Liver (tissue), 9 donors: ENCODE results near the gene CIB4. TPM values are rescaled to one million over a fixed set of nuclear protein-coding genes. Genes with fewer than 3 reads are reported as not detected.

Source experiments
- DNase-seq: peaks from one replicate; pipeline ENCODE4 v3.0.0-alpha.2; 2017; ENCODE audit warnings: low spot score
- H3K27ac ChIP-seq, 2 donors: one replicate each; pipeline ENCODE4 v1.7.0; 2013; ENCODE audit warnings: inconsistent platforms in 2 of 2, low read length in 2 of 2, control low read depth in 1 of 2, low read depth in 1 of 2, mild to moderate bottlenecking in 1 of 2
- H3K27me3 ChIP-seq, 4 donors: one replicate each; pipeline versions ENCODE4 v1.6.1 to v1.7.0; 2013; ENCODE audit warnings: low read length in 3 of 4, inconsistent platforms in 1 of 4, mild to moderate bottlenecking in 1 of 4, moderate library complexity in 1 of 4; ENCODE audit not compliant: control insufficient read depth in 4 of 4, insufficient read depth in 4 of 4
- H3K36me3 ChIP-seq, 4 donors: one replicate each; pipeline versions ENCODE4 v1.6.1 to v1.7.0; 2013; ENCODE audit warnings: low read length in 3 of 4, mild to moderate bottlenecking in 3 of 4, low read depth in 1 of 4, moderate library complexity in 1 of 4; ENCODE audit not compliant: control insufficient read depth in 4 of 4, insufficient read depth in 3 of 4
- H3K4me1 ChIP-seq, 4 donors: one replicate each; pipeline versions ENCODE4 v1.6.1 to v1.7.0; 2013; ENCODE audit warnings: low read length in 3 of 4, mild to moderate bottlenecking in 3 of 4, moderate library complexity in 1 of 4; ENCODE audit not compliant: control insufficient read depth in 4 of 4, insufficient read depth in 4 of 4
- H3K4me3 ChIP-seq, 3 donors: one replicate each; pipeline versions ENCODE4 v1.6.1 to v1.7.0; 2013; ENCODE audit warnings: low read length in 3 of 3, control low read depth in 1 of 3, low read depth in 1 of 3, mild to moderate bottlenecking in 1 of 3
- H3K9ac ChIP-seq, 2 donors: one replicate each; pipeline ENCODE4 v1.7.0; 2013; ENCODE audit warnings: low read length in 2 of 2, mild to moderate bottlenecking in 2 of 2, moderate library complexity in 2 of 2, control low read depth in 1 of 2, low read depth in 1 of 2
- H3K9me3 ChIP-seq, 4 donors: one replicate each; pipeline versions ENCODE4 v1.6.1 to v1.7.0; 2013; ENCODE audit warnings: low read length in 3 of 4; ENCODE audit not compliant: control insufficient read depth in 4 of 4
- EGR1 ChIP-seq, 2 donors: IDR thresholded peaks; 2 replicates each; pipeline ENCODE4 v1.6.1; 2016 to 2018; ENCODE audit warnings: antibody characterized with exemption in 2 of 2, low read depth in 2 of 2
- FOXA1 ChIP-seq: IDR thresholded peaks from 2 replicates; pipeline ENCODE4 v1.6.1; 2016; ENCODE audit warnings: antibody characterized with exemption
- FOXA2 ChIP-seq: IDR thresholded peaks from 2 replicates; pipeline ENCODE4 v1.6.1; 2016; ENCODE audit warnings: antibody characterized with exemption
- GABPA ChIP-seq, 2 donors: IDR thresholded peaks in 1 of 2; conservative IDR thresholded peaks in 1 of 2; 2 replicates each; pipeline ENCODE4 v1.6.1; 2016; ENCODE audit warnings: antibody characterized with exemption in 2 of 2, mild to moderate bottlenecking in 1 of 2, moderate library complexity in 1 of 2
- HNF4A ChIP-seq, 2 donors: conservative IDR thresholded peaks; 2 replicates each; pipeline ENCODE4 v1.6.1; 2016; ENCODE audit warnings: antibody characterized with exemption in 2 of 2, mild to moderate bottlenecking in 2 of 2
- HNF4G ChIP-seq: IDR thresholded peaks from 2 replicates; pipeline ENCODE4 v1.6.1; 2016; ENCODE audit warnings: antibody characterized with exemption
- JUND ChIP-seq, 2 donors: IDR thresholded peaks; 2 replicates each; pipeline ENCODE4 v1.6.1; 2016; ENCODE audit warnings: antibody characterized with exemption in 2 of 2
- MAX ChIP-seq: IDR thresholded peaks from 2 replicates; pipeline ENCODE4 v1.6.1; 2016; ENCODE audit warnings: antibody characterized with exemption
- NR2F2 ChIP-seq: IDR thresholded peaks from 2 replicates; pipeline ENCODE4 v1.6.1; 2016; ENCODE audit warnings: antibody characterized with exemption
- RAD21 ChIP-seq, 2 donors: IDR thresholded peaks; 2 replicates each; pipeline ENCODE4 v1.6.1; 2016; ENCODE audit warnings: antibody characterized with exemption in 2 of 2, mild to moderate bottlenecking in 2 of 2
- RXRA ChIP-seq, 2 donors: IDR thresholded peaks; 2 replicates each; pipeline ENCODE4 v1.6.1; 2017 to 2018; ENCODE audit warnings: antibody characterized with exemption in 2 of 2, mild to moderate bottlenecking in 1 of 2
- SP1 ChIP-seq: IDR thresholded peaks from 2 replicates; pipeline ENCODE4 v1.6.1; 2018; ENCODE audit warnings: antibody characterized with exemption, mild to moderate bottlenecking
- TAF1 ChIP-seq: conservative IDR thresholded peaks from 2 replicates; pipeline ENCODE4 v1.6.1; 2016; ENCODE audit warnings: antibody characterized with exemption, mild to moderate bottlenecking
- YY1 ChIP-seq: IDR thresholded peaks from 2 replicates; pipeline ENCODE4 v1.6.1; 2016; ENCODE audit warnings: antibody characterized with exemption, mild to moderate bottlenecking
- WGBS: extraction: QIAGEN DNeasy Blood & Tissue Kit; methylation state at CpG from one replicate; pipeline ENCODE4 v1.1.7; 2013; 5-methylcytosine and 5-hydroxymethylcytosine counted together
- polyA plus RNA-seq, 2 donors: library from polyadenylated mRNA; stranded (reverse) in 1 of 2; unstranded in 1 of 2; fragments of 200-250 nt in 1 of 2; fragments of >200 nt in 1 of 2; fragmentation: Nextera tagmentation in 1 of 2; extraction: Ambion mirVana in 1 of 2; gene quantifications; one replicate each; pipeline versions ENCODE4 v1.2.1 to v1.2.3, GENCODE V29; 2013 to 2015
- total RNA-seq, 2 donors: library from RNA; depleted of rRNA; stranded (reverse); fragments of >200 nt; gene quantifications; one replicate each; pipeline ENCODE4 v1.2.3, GENCODE V29; 2014
- TF ChIP-seq, protein P1 (sequence below): IDR thresholded peaks from 2 replicates; pipeline ENCODE4 v1.6.1; 2016; ENCODE audit warnings: antibody characterized with exemption
- TF ChIP-seq, protein P2 (sequence below): IDR thresholded peaks from 2 replicates; pipeline ENCODE4 v1.6.1; 2016; ENCODE audit warnings: antibody characterized with exemption
- TF ChIP-seq, protein P3 (sequence below): fragments of 150-350 bp; IDR thresholded peaks from 2 replicates; pipeline ENCODE4 v1.5.1; 2017; ENCODE audit warnings: improper control_type of control experiment, low read depth, low read length; ENCODE audit not compliant: missing input control
- TF ChIP-seq, protein P4 (sequence below): IDR thresholded peaks from 2 replicates; pipeline ENCODE4 v1.6.1; 2016; ENCODE audit warnings: antibody characterized with exemption, mild to moderate bottlenecking
- donor health status: healthy.
- donor health status: healthy.
- donor health status: healthy.
- donor health status: healthy.
- donor health status: healthy.

Gene CIB4
- total and polyA plus RNA-seq, 4 donors, result not detected

- Histone ChIP-seq H3K4me3 (no peak overlapping the region), H3K27me3 (no peaks in the 10 kb centered on the region), H3K27ac (no peak overlapping the region), H3K4me1 (no peaks in the 10 kb centered on the region), H3K36me3 (no peaks in the 10 kb centered on the region), H3K9me3 (no peaks in the 10 kb centered on the region), H3K9ac (no peak overlapping the region)
- no peak for TF ChIP-seq HNF4A (conservative IDR thresholded peaks at IDR 0.05)
- no peak for TF ChIP-seq MAX
- no peak for TF ChIP-seq RXRA (IDR thresholded peaks at IDR 0.05)
- no peak for TF ChIP-seq JUND (IDR thresholded peaks at IDR 0.05)
- no peak for TF ChIP-seq GABPA (IDR thresholded peaks at IDR 0.05 in 1 of 2, conservative IDR thresholded peaks at IDR 0.05 in 1 of 2)
- no peak for TF ChIP-seq FOXA1
- TF ChIP-seq, protein P1, sequence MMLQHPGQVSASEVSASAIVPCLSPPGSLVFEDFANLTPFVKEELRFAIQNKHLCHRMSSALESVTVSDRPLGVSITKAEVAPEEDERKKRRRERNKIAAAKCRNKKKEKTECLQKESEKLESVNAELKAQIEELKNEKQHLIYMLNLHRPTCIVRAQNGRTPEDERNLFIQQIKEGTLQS, result no peak
- TF ChIP-seq, protein P2, sequence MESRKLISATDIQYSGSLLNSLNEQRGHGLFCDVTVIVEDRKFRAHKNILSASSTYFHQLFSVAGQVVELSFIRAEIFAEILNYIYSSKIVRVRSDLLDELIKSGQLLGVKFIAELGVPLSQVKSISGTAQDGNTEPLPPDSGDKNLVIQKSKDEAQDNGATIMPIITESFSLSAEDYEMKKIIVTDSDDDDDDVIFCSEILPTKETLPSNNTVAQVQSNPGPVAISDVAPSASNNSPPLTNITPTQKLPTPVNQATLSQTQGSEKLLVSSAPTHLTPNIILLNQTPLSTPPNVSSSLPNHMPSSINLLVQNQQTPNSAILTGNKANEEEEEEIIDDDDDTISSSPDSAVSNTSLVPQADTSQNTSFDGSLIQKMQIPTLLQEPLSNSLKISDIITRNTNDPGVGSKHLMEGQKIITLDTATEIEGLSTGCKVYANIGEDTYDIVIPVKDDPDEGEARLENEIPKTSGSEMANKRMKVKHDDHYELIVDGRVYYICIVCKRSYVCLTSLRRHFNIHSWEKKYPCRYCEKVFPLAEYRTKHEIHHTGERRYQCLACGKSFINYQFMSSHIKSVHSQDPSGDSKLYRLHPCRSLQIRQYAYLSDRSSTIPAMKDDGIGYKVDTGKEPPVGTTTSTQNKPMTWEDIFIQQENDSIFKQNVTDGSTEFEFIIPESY, result no peak
- TF ChIP-seq, protein P3, sequence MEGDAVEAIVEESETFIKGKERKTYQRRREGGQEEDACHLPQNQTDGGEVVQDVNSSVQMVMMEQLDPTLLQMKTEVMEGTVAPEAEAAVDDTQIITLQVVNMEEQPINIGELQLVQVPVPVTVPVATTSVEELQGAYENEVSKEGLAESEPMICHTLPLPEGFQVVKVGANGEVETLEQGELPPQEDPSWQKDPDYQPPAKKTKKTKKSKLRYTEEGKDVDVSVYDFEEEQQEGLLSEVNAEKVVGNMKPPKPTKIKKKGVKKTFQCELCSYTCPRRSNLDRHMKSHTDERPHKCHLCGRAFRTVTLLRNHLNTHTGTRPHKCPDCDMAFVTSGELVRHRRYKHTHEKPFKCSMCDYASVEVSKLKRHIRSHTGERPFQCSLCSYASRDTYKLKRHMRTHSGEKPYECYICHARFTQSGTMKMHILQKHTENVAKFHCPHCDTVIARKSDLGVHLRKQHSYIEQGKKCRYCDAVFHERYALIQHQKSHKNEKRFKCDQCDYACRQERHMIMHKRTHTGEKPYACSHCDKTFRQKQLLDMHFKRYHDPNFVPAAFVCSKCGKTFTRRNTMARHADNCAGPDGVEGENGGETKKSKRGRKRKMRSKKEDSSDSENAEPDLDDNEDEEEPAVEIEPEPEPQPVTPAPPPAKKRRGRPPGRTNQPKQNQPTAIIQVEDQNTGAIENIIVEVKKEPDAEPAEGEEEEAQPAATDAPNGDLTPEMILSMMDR, result no peak
- TF ChIP-seq TAF1, result no peak
- no peak for TF ChIP-seq SP1
- TF ChIP-seq, protein P4, sequence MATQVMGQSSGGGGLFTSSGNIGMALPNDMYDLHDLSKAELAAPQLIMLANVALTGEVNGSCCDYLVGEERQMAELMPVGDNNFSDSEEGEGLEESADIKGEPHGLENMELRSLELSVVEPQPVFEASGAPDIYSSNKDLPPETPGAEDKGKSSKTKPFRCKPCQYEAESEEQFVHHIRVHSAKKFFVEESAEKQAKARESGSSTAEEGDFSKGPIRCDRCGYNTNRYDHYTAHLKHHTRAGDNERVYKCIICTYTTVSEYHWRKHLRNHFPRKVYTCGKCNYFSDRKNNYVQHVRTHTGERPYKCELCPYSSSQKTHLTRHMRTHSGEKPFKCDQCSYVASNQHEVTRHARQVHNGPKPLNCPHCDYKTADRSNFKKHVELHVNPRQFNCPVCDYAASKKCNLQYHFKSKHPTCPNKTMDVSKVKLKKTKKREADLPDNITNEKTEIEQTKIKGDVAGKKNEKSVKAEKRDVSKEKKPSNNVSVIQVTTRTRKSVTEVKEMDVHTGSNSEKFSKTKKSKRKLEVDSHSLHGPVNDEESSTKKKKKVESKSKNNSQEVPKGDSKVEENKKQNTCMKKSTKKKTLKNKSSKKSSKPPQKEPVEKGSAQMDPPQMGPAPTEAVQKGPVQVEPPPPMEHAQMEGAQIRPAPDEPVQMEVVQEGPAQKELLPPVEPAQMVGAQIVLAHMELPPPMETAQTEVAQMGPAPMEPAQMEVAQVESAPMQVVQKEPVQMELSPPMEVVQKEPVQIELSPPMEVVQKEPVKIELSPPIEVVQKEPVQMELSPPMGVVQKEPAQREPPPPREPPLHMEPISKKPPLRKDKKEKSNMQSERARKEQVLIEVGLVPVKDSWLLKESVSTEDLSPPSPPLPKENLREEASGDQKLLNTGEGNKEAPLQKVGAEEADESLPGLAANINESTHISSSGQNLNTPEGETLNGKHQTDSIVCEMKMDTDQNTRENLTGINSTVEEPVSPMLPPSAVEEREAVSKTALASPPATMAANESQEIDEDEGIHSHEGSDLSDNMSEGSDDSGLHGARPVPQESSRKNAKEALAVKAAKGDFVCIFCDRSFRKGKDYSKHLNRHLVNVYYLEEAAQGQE, result no peak
- TF ChIP-seq NR2F2, result no peak
- TF ChIP-seq FOXA2, result no peak
- TF ChIP-seq HNF4G, result no peak
- no peak for TF ChIP-seq RAD21 (IDR thresholded peaks at IDR 0.05)
- TF ChIP-seq YY1, result no peak
- TF ChIP-seq EGR1 (IDR thresholded peaks at IDR 0.05; ENCODE audit: low read depth in 2 of 2), result no peak
- no peak for DNase-seq
- 87% methylated on average over 13 of the region's 13 CpGs for WGBS
Measured at GRCh38 chr2:26633351-26633945, 7.7 kb downstream of the CIB4 start.
